ACC112 (cell line): ENCODE measurements around the gene CKAP4.
A peak's percentile ranks its signal among the peaks of the same experiment; 100 is the strongest.

Source experiments
- H2AFZ ChIP-seq: fragments of 200-600 bp; sonication (generic); one replicate; pipeline ENCODE4 v1.6.0; 2017; ENCODE audit warnings: antibody characterized with exemption, low read length; ENCODE audit not compliant: unreplicated experiment
- H3K27ac ChIP-seq: fragments of 200-600 bp; sonication (generic); 2 replicates; pipeline ENCODE4 v1.5.1; 2014; ENCODE audit warnings: low read depth, mild to moderate bottlenecking, antibody characterized with exemption, low read length, moderate library complexity
- H3K27me3 ChIP-seq: fragments of 200-600 bp; sonication (generic); 2 replicates; pipeline ENCODE4 v1.6.1; 2014; ENCODE audit warnings: mild to moderate bottlenecking, antibody characterized with exemption, low read length, moderate library complexity, mixed read lengths; ENCODE audit not compliant: insufficient read depth
- H3K36me3 ChIP-seq: fragments of 200-600 bp; sonication (generic); 2 replicates; pipeline ENCODE4 v1.6.1; 2016; ENCODE audit warnings: mild to moderate bottlenecking, antibody characterized with exemption, low read length, moderate library complexity, mixed read lengths; ENCODE audit not compliant: insufficient read depth
- H3K4me1 ChIP-seq: fragments of 200-600 bp; sonication (generic); one replicate; pipeline ENCODE4 v1.6.1; 2016; ENCODE audit warnings: low read length, mixed read lengths; ENCODE audit not compliant: insufficient read depth, unreplicated experiment, control insufficient read depth
- H3K4me3 ChIP-seq: fragments of 200-600 bp; sonication (generic); 2 replicates; pipeline ENCODE4 v1.5.1; 2014; ENCODE audit warnings: mild to moderate bottlenecking, low read depth, low read length
- H3K79me2 ChIP-seq: fragments of 200-600 bp; sonication (generic); one replicate; pipeline ENCODE4 v1.6.0; 2016; ENCODE audit warnings: low read length; ENCODE audit not compliant: control insufficient read depth, unreplicated experiment, insufficient read depth

The CKAP4 gene

GRCh38 chr12:106239241-106239950, 8.4 kb downstream of the CKAP4 start:
- H3K36me3 ChIP-seq: peaks cover 29% of the 10 kb centered on the region
- no peak overlapping the region for H2AFZ ChIP-seq
- H3K4me1 ChIP-seq: peaks cover 14% of the 10 kb centered on the region
- H3K4me3 ChIP-seq: no peak overlapping the region
- H3K27ac ChIP-seq: no peak overlapping the region
- H3K79me2 ChIP-seq: peaks cover 34% of the 10 kb centered on the region
- H3K27me3 ChIP-seq: no peaks in the 10 kb centered on the region

DNA sequence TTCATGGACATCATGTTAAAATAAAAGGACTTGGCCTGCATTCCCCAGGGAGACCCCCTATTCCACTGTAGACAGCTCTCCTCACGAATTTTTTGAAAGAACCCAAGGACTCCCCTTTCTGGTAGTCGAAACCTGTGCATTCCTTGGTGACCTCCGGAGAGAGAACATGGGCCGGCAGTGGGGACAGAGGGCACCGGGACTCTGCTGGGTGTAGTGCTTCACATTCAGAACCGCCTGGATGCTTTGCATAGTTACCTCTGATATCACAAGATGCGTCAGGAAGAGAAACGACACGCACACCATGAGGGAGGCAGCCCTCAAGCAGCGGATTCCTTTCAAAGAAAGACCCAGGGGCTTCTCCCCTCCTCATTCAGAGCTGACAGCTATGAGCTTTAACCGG, 9.7 kb downstream of the CKAP4 start:
- Histone ChIP-seq H3K4me3 (no peak overlapping the region), H3K27me3 (no peaks in the 10 kb centered on the region), H3K4me1 (peaks cover 2% of the 10 kb centered on the region), H3K79me2 (peaks cover 21% of the 10 kb centered on the region), H3K36me3 (peaks cover 23% of the 10 kb centered on the region), H3K27ac (no peak overlapping the region), H2AFZ (no peak overlapping the region)

GRCh38 chr12:106235770-106236169, 12.1 kb downstream of the CKAP4 start:
- Histone ChIP-seq H3K4me3 (no peak overlapping the region), H3K36me3 (peaks cover 15% of the 10 kb centered on the region), H3K27ac (no peak overlapping the region), H3K4me1 (no peaks in the 10 kb centered on the region), H3K27me3 (no peaks in the 10 kb centered on the region), H3K79me2 (peaks cover 3% of the 10 kb centered on the region), H2AFZ (no peak overlapping the region)

GRCh38 chr12:106234449-106234848, 13.4 kb downstream of the CKAP4 start:
- H2AFZ ChIP-seq: no peak overlapping the region
- no peak overlapping the region for H3K4me3 ChIP-seq
- H3K79me2 ChIP-seq: no peaks in the 10 kb centered on the region
- no peaks in the 10 kb centered on the region for H3K27me3 ChIP-seq
- H3K36me3 ChIP-seq: peaks cover 8% of the 10 kb centered on the region
- H3K27ac ChIP-seq: no peak overlapping the region
- no peaks in the 10 kb centered on the region for H3K4me1 ChIP-seq

DNA sequence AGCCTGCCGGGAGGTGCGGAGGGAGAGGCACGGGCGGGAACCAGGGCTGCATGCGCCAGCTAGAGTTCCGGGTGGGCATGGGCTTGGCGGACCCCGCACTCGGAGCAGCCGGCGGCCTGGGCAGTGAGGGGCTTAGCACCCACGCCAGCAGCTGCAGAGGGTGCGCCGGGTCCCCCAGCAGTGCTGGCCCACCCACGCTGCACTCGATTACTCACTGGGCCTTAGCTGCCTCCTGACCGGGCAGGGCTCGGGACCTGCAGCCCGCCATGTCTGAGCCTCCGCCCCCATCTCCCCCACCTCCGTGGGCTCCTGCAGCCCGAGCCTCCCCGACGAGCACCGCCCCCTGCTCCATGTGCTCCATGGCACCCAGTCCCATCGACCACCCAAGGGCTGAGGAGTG, 14.8 kb downstream of the CKAP4 start:
- Histone ChIP-seq H2AFZ (no peak overlapping the region), H3K27ac (no peak overlapping the region), H3K79me2 (no peaks in the 10 kb centered on the region), H3K36me3 (peaks cover 2% of the 10 kb centered on the region; the same call in 1 of the 2 replicates), H3K27me3 (no peaks in the 10 kb centered on the region), H3K4me3 (no peak overlapping the region), H3K4me1 (no peaks in the 10 kb centered on the region)

DNA sequence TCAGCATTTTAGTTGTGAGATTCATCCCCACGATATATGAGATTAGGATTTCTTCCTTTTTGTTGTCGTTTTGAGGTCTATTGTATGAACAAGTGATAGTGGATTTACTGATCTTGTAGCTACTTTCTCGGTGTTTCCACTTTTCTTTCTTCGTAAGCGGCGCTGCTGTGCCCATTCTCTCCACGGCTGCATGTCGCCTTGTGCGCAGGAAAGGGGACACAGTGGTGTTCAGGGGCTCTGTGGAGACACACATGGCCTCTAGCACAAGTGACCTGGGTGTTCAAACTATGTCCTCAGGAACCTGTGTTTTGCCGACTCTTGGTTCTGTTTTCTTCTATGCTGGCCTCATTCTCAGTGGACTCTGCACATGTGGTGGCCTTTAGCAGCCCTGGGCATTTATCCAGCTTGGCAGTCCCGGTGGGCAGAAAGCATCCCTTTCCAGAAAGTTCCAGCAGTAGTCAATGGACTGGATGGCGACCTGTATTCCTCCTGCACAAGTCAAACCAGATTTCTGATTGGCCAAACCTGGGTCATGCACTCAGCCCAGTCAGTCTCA, 18.7 kb downstream of the CKAP4 start:
- no peaks in the 10 kb centered on the region for H3K79me2 ChIP-seq
- no peak overlapping the region for H2AFZ ChIP-seq
- H3K27ac ChIP-seq: no peak overlapping the region

GRCh38 chr12:106228320-106228710, 19.5 kb downstream of the CKAP4 start:
- no peak overlapping the region for H3K4me3 ChIP-seq
- no peaks in the 10 kb centered on the region for H3K27me3 ChIP-seq
- no peak overlapping the region for H2AFZ ChIP-seq
- H3K4me1 ChIP-seq: peaks cover 14% of the 10 kb centered on the region
- H3K79me2 ChIP-seq: no peaks in the 10 kb centered on the region
- no peak overlapping the region for H3K27ac ChIP-seq
- H3K36me3 ChIP-seq: no peaks in the 10 kb centered on the region

More for the DNA sequence above, 18.7 kb downstream of the CKAP4 start:
- Histone ChIP-seq H3K4me1 (peaks cover 14% of the 10 kb centered on the region), H3K27me3 (no peaks in the 10 kb centered on the region), H3K4me3 (no peak overlapping the region), H3K36me3 (no peaks in the 10 kb centered on the region)

- Histone ChIP-seq H2AFZ (peak overlapping the region; percentile 35), H3K27me3 (no peaks in the 10 kb centered on the region), H3K79me2 (no peaks in the 10 kb centered on the region), H3K27ac (peak overlapping the region; percentile 31; the same call in 1 of the 2 replicates), H3K36me3 (no peaks in the 10 kb centered on the region), H3K4me3 (no peak overlapping the region), H3K4me1 (peaks cover 14% of the 10 kb centered on the region)
These were observed 20.0 kb downstream of the CKAP4 start for GRCh38 chr12:106227641-106228319.

DNA sequence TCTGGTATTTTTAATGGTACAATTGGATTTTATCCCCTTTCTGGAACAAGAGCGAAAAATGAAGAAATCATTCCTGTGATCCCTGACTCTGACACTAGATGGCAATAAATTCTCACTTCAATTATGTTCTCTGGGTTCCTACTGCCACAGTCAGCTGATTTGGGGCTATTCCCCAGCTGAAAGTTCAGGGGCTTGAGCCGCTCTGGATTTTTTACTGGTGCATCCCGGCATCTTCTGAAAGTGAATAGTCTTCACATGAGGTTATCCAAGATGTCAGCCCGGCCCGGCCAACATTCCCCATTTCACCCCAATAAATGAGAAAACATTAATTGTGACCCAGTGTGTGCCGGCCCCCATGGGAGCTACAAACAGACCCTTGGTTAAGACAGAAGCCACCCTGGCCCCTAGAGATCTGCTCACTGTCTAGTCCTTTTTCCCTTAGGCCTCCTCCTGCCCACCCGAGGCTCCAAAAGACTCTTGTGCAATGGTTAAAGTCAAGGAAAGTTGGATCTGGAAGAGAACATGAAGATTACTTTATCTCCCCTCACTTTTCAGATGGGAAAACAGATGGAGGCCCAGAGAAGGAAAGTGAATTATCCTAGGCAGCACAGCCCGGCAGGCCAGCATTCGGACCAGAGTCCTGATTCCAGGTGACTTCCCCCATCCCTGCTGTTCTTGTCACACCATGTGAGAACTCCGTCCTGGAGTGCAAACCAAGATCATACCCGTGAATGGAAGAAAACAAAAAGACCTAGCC, 20.8 kb downstream of the CKAP4 start:
- 0 out of 2 replicates have a peak, but pooled peaks cover 1% of the 10 kb centered on the region for H3K27me3 ChIP-seq
- no peaks in the 10 kb centered on the region for H3K36me3 ChIP-seq
- peak overlapping the region; percentile 31; the same call in 1 of the 2 replicates for H3K27ac ChIP-seq
- peak overlapping the region; percentile 35 for H2AFZ ChIP-seq
- no peaks in the 10 kb centered on the region for H3K79me2 ChIP-seq
- H3K4me3 ChIP-seq: no peak overlapping the region
- peaks cover 14% of the 10 kb centered on the region for H3K4me1 ChIP-seq

DNA sequence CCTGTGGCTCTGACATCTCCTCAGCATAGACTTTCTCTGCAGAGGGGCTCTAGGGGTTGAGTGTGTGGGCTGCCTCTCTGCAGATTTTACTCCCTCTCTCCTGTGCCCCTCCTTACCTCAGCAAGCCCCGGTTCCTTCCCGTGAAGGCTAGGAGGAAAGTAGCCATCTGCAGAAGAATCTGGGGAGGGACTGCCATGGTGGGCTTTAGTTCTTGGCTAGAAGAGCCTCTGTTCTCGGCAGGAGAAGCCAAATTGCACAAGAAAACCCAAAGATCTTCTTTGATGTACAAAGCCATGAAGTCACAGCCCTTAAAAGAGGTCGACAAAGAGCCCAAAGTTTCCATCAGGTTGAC, 23.5 kb downstream of the CKAP4 start:
- Histone ChIP-seq H3K27ac (no peak overlapping the region), H3K4me1 (peaks cover 14% of the 10 kb centered on the region), H3K36me3 (no peaks in the 10 kb centered on the region), H3K27me3 (peaks cover 15% of the 10 kb centered on the region), H2AFZ (no peak overlapping the region), H3K79me2 (no peaks in the 10 kb centered on the region), H3K4me3 (no peak overlapping the region)
